HepG2 (cell line): ENCODE results near the gene WNK1. TPM values are rescaled to one million over a fixed set of nuclear protein-coding genes. Genes with fewer than 3 reads are reported as not detected.

Experiments
- EP300 ChIP-seq, 3 experiments: sonication (generic) in 1 of 3; formaldehyde crosslinking in 1 of 3; IDR thresholded peaks; 2 replicates each; pipeline versions ENCODE4 v1.5.1 to v1.6.1; 2011 to 2020; ENCODE audit warnings: low read depth in 2 of 3, low read length in 2 of 3, borderline replicate concordance in 1 of 3, improper control_type of control experiment in 1 of 3, mild to moderate bottlenecking in 1 of 3, missing genetic modification reagents in 1 of 3, moderate library complexity in 1 of 3
- POLR2AphosphoS2 ChIP-seq: IDR thresholded peaks from 2 replicates; pipeline ENCODE4 v1.6.1; 2011; ENCODE audit warnings: low read depth, low read length, improper control_type of control experiment
- PTBP1 ChIP-seq: fragments of 200-400 bp; formaldehyde crosslinking; IDR thresholded peaks from 2 replicates; pipeline ENCODE4 v1.6.1; 2018; ENCODE audit warnings: low read length, low read depth; ENCODE audit not compliant: poor library complexity, severe bottlenecking
- ZBTB14 ChIP-seq: sonication (generic); formaldehyde crosslinking; IDR thresholded peaks from 2 replicates; pipeline ENCODE4 v1.4.0; 2020; ENCODE audit warnings: missing genetic modification reagents
- ZBTB8A ChIP-seq: sonication (generic); formaldehyde crosslinking; IDR thresholded peaks from 2 replicates; pipeline ENCODE4 v1.4.0; 2020; ENCODE audit warnings: mild to moderate bottlenecking, low read depth, missing genetic modification reagents, borderline replicate concordance
- ZNF256 ChIP-seq: sonication (generic); formaldehyde crosslinking; conservative IDR thresholded peaks from 2 replicates; pipeline ENCODE4 v1.4.0; 2020; ENCODE audit warnings: missing genetic modification reagents
- ZNF292 ChIP-seq: sonication (generic); formaldehyde crosslinking; IDR thresholded peaks from 2 replicates; pipeline ENCODE4 v1.8.1; 2022; ENCODE audit warnings: mild to moderate bottlenecking, low read depth, missing genetic modification reagents, borderline replicate concordance
- ZNF577 ChIP-seq: sonication (generic); formaldehyde crosslinking; IDR thresholded peaks from 2 replicates; pipeline ENCODE4 v1.4.0; 2020; ENCODE audit warnings: mild to moderate bottlenecking, low read depth, missing genetic modification reagents, borderline replicate concordance
- ZNF580 ChIP-seq: IDR thresholded peaks from 2 replicates; pipeline ENCODE4 v1.6.1; 2016; ENCODE audit warnings: low read depth, borderline replicate concordance
- ZNF646 ChIP-seq: sonication (generic); formaldehyde crosslinking; IDR thresholded peaks from 2 replicates; pipeline ENCODE4 v1.9.0; 2021; ENCODE audit warnings: mild to moderate bottlenecking, missing genetic modification reagents
- polyA plus RNA-seq, 8 experiments: library from polyadenylated mRNA; depleted of rRNA in 3 of 8; stranded (reverse) in 7 of 8; unstranded in 1 of 8; fragments of >200 nt; fragmentation: Illumina TruSeq in 4 of 8; extraction: Trizol in 4 of 8; gene quantifications; 2 replicates each; pipeline versions ENCODE4 v1.2.1 to v1.2.3, GENCODE V29; 2011 to 2016; ENCODE audit warnings: low read depth in 4 of 8, missing spikeins in 1 of 8, mixed read lengths in 1 of 8; ENCODE audit not compliant: insufficient read depth in 1 of 8
- total RNA-seq, 5 experiments: library from RNA; depleted of rRNA; stranded (reverse); fragments of >200 nt; fragmentation: Illumina TruSeq; extraction: Trizol; gene quantifications; 2 replicates each; pipeline ENCODE4 v1.2.3, GENCODE V29; 2016; ENCODE audit warnings: low read depth in 1 of 5

The WNK1 gene
- total and polyA plus RNA-seq, 2 of the 13 experiments (the other 11 are each of a cell fraction or from before 2014, with no cell fraction given) = 31.1 to 54.8 TPM

GRCh38 chr12:751192-751998 lies 984 bp upstream of the WNK1 start (continued):
- TF ChIP-seq ZNF646 (CRISPR knock-in tag) = peak; percentile 69
- TF ChIP-seq ZBTB8A (CRISPR knock-in tag) = no peak
- peak in 1 of 2 experiments; percentile 34; a peak in 2 of 4 replicates for TF ChIP-seq EP300 (IDR thresholded peaks at IDR 0.05; ENCODE audit: low read depth in 2 of 2, low read length in 2 of 2)
- TF ChIP-seq EP300 (CRISPR knock-in tag; IDR thresholded peaks at IDR 0.05; ENCODE audit: borderline replicate concordance) = no peak
- no peak for TF ChIP-seq ZNF577 (CRISPR knock-in tag)
- TF ChIP-seq PTBP1 = no peak
- TF ChIP-seq POLR2AphosphoS2 = no peak
- peak; percentile 55; the same call in 1 of the 2 replicates for TF ChIP-seq ZNF256 (CRISPR knock-in tag)
- TF ChIP-seq ZNF580 = peak; percentile 58; the same call in 1 of the 2 replicates
- TF ChIP-seq ZBTB14 (CRISPR knock-in tag) = peak; percentile 63
- peak; percentile 93 for TF ChIP-seq ZNF292 (CRISPR knock-in tag)
